Superior temporal gyrus (tissue), 1 donor: Measurements from ENCODE around the gene CBARP.

ENCODE experiments used
- DNase-seq: peaks from one replicate; pipeline ENCODE4 v3.0.0-alpha.2; 2016; ENCODE audit errors: extremely low spot score

CBARP gene

DNA sequence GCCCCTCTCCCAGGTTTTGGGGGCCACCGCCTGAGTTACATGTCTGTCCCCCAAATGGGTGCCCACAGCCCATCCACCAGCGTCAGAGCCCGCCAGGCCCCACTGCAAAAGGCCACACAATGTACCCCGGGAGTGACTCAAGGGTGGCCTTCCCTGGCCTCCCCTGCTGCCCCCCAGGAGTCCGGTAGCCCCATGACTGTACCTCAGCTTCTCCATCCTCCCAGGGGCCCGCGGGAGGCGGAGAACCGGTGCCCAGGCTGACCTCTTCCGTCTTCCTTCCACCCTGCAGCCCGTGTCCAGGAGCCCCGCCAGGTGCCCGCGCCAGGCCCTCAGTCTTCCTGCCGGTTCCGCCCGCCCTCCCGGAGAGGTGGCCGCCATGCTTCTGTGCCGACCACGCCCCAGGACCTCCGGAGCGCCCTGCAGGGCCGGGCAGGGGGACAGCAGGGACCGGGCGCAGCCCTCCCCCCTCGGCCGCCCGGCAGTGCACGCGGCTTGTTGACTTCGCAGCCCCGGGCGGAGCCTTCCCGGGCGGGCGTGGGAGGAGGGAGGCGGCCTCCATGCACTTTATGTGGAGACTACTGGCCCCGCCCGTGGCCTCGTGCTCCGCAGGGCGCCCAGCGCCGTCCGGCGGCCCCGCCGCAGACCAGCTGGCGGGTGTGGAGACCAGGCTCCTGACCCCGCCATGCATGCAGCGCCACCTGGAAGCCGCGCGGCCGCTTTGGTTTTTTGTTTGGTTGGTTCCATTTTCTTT, 10.3 kb downstream of the CBARP start:
- no peak for DNase-seq

DNA sequence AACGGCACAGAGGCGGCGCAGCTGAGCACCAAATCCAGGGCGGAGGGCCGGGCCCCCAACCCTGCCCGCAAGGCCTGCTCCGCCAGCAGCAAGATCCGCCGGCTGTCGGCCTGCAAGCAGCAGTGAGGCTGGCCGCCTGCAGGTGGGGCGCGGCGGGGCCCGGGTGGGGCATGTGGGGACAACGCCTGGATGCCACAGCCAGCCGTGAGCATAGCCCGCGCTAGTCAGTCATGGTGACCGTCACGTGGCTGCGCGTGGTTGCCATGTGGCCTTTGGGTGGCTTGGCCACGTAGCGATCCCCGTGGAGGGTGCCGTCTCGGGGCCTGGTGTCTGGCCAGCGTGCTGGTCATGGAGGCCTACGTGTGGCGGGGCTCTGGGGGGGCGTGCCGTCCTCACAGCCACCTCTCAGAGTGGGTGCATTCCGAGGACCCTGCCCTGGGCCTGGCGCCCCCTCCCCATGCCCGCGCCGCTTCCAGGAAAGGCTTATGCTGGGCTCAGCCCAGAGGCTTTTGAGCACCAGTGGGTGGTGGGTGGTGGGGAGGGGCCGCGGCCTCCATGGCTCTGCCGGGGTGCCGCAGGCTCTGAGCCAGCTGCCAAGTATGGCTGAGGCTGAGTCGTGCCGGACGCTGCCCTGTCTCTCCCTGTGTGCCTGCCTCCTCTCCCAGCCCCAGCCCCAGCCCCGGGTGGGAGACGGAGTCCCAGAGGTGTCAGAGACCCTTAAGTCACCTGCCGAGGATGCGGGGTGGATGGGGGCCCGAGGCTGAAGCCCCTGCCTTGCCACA, 11.1 kb downstream of the CBARP start:
- DNase-seq = no peak

DNA sequence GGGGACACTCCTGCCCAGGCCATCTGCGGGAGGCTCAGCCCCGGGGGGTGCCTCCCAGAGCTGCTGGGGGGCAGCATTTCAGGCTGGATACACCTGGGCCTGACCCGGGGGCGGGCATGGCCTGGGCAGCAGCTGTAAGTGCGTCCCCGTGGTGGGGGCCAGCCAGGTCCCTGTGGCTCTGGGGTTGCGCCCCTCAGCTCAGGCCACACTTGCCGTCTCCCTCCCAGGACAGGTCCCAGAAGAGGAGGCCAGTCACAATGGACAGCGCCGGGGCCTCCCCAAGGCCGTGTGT, 11.6 kb downstream of the CBARP start:
- no peak for DNase-seq

DNA sequence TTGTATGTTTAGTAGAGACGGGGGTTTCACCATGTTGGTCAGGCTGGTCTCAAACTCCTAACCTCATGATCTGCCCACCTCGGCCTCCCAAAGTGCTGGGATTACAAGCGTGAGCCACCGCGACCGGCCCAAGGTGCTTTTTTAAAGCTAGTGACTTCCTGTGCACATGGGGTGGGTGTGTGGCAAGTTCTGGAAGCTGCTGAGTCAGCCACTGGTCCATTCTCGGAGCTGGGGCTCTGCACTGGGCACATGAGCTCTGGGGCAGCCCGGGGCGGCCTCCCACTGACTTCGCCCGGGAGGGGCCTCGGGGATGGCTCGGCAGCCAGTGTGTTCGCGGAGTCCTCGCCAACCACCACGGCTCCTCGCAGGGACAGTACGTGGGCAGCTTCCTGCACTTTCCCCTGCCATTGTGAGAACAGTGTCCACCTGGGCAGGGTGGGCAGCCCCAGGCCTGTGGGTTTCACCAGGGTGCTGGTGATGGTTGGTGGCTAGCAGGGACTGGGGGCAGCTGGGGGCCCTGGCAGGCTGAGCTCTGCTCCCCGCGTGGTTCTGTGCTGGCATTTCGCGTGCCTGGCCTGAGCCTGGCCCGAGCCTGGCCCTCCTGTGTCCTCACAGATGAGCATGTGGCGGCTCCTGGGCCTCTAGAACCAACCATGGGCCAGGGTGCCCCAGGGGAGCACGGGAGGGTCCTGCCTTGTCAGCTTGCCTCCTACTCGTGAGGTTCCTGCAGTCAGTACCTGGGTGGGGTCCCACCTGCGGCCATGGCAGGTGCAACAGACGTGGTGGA, 12.2 kb downstream of the CBARP start:
- no peak for DNase-seq

DNA sequence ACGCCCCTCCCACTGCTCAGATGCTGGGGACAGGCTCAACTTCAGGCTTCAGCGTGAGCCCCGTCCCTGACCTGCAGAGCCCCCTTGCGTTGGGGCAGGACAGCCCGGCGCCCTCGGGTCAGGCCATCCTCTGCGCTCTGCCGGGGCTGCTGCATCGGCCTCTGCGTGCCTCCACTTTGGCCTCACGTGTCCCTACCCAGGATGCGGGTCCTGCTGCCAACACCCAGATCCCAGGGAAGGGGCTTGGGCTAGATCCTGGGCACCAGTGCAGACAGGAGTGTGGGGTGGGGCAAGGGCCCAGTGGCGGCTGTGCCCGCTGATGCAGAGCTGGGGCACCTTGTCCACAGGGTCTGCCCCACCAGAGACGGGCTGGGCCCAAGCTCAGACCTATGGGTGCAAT, 13.0 kb downstream of the CBARP start:
- DNase-seq = no peak

DNA sequence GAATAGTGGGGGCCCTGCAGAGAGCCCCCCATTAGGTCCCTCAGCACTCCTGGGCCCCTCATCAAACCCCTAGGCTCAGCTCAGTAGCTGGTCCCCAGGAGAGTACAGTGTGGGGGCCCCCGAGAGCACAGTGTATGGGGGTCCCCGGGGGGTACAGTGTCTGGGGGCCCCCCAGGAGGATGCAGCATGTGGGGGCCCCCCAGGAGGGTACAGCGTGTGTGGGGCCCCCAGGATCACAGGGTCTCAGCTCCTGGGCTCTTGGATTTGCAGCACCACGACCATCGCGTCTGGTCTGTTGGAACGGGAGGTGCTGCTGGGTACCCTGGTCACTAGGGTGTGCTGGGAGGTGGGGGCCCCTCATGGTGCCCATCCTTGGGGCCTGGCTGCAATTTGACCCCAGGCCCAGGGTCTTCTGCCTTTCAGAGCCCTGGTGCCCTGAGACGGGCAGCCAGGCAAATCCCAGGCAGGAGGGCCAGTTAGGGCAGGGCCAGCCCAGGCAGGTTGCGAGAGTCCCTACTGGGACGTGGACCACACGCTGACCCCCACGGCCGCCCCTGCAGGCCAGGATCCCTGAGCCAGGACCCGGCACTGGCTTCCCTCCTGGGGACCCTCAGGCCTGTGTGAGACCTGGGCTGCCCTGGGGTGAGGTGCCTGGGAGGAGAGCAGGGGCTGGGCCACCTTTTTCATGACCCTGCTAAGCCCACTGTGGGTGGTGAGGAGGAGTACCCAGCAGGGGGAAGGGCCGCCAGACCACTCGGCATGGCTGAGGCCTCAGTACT, 13.6 kb downstream of the CBARP start:
- DNase-seq = no peak

DNA sequence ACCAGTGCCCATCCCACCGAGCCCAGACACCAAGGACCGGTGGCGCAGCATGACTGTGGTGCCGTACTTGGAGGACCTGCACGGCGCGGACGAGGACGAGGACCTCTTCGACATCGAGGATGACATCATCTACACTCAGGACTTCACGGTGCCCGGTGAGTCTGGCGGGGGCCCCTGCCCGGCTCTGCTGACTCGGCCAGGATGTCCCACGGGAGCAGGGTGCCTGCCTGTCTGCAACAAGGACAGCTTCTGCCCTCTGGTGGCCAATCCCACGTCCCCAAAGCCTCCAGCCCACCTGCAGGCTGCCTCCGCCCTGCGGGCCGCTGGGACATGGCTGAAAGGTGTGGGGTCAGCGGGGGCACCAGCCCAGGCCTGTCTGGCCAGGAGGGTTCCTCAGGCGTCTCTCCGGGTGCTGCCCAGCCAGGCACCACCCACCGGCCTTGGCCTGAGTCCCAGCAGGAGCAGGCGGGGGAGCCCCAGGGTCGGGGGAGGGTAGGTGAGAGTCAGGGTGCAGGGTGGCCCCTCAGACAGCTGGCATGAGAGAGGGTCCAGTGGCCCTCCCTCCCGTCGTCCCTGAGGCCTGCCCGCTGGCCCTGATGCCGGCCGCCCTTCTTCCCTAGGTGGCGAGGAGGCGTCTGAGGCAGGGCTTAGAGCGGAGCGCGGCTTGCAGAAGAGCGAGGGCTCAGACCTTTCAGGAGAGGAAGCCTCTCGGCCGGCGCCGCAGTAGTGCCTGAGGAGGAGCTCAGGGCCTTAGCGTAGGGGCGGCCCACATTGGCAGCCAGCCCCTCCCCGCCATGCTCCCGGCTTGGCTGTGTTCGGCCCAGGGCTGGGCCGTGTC, 14.6 kb downstream of the CBARP start:
- no peak for DNase-seq

DNA sequence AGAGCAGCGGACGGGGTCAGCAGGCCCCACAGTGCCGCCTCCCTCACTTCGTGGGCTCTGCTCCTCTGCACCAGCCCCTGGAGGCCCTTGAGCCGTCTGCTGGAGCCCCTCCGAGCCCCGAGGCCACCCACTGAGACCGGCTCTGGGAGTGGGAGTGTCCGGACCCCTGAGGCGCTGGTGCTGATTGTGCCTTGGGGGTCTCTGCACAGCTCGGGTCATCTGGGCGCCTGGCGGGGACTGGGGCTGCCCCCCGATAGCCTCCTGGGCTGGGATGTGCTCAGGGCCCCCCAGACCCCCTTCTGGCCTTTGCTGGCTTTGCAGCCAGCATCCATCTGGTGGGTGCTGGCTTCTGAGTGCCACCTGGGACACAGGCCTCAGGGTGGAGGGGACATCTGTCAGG, 15.4 kb downstream of the CBARP start:
- DNase-seq = no peak

DNA sequence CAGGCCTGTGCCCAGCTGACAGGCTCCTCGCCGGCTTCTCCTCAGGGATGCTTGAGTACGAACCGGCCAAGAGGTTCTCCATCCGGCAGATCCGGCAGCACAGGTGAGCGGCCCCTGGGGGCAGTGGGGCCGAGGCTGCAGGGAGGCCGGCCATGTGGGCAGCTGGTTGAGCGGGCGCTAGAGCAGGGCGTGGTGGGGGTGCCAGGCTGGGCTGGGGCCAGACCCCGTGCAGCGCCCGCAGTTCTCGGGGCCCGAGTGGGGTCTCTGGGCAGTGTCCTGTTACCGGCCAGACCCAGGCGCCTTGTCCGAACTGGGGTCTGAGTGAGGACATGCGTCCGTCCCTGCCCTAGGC, 15.9 kb downstream of the CBARP start:
- DNase-seq = no peak

DNA sequence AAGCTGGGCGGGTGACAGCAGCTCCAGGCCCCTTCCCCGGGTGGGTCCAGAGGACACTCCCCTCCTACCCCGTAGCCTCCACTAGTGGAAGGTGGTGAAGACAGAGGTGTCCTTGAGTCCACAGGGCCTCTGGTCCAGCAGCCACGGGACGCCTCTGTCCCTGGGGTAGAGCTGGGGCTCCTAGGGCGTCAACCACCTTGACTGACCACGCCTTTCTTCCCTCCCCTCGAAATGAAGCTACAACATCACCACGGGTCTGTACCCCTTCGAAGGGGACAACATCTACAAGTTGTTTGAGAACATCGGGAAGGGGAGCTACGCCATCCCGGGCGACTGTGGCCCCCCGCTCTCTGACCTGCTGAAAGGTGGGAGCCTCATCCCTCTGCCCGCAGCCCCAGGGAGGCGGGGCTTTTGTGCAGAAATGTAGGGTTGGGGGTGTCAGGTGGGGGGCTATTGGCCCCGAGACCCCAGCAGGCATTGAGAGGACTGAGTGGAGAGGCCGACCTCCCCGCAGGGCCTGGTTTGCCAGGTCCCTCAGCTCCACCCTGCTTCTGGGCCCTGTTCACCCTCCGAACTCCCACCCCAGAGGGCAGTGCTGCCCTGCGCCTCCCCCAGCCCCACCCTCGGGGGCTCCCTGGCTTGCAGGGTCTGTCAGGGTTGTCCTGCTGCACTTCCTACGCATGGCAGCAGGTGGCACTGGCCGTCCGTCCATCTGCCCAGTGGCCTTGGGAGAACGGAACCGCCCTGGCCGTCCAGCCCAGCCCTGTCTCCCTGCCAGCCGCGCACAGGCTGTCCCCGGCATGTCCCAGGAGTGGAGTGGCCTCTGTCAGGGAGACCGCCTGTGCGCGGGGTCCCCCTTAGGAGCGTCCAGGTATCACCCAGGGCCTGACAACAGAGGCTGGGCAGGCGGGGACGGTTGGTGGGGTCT, 16.6 kb downstream of the CBARP start:
- DNase-seq = peak; percentile 68

DNA sequence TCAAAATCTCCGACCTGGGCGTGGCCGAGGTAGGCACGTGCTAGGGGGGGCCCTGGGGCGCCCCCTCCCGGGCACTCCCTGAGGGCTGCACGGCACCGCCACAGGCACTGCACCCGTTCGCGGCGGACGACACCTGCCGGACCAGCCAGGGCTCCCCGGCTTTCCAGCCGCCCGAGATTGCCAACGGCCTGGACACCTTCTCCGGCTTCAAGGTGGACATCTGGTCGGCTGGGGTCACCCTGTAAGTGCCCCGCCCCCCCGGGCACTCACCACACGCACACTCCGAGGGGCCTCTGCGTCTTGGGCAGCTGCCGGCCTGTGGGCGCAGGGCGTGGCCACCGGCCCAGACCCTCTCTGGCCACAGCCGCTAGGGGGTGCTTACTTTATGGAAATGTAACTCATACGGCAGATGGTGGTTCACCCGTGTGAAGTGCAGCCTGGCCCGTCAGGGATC, 17.3 kb downstream of the CBARP start:
- DNase-seq = no peak

DNA sequence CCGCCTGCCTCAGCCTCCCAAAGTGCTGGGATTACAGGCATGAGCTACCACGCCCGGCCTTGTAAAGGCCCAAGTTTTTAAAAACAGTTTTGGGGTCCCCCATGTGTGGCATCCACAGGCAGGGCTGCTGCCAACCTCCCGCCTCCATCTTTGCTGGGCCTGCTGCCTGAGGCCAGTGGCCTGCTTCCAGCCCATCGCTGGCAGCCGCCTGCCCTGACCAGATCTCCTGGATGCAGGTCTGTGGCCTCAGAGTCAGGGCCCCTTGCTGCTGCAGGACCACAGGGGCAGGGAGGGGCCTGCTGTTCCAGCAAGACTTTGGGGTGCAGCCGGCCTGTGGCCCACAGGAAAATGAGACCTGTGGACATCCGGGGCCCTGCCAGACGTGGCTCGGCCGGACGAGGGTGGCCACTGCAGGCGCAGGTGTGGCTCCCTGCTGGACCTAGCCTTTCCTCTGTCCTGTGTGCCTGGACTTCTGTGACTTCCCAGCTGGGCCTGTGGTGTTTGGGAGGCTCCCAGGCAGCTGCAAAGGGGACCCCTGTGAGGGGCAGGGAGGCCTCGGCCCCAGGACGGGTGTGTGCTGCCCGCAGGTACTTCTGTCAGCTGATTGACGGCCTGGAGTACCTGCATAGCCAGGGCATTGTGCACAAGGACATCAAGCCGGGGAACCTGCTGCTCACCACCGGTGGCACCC, 17.9 kb downstream of the CBARP start:
- DNase-seq = no peak

DNA sequence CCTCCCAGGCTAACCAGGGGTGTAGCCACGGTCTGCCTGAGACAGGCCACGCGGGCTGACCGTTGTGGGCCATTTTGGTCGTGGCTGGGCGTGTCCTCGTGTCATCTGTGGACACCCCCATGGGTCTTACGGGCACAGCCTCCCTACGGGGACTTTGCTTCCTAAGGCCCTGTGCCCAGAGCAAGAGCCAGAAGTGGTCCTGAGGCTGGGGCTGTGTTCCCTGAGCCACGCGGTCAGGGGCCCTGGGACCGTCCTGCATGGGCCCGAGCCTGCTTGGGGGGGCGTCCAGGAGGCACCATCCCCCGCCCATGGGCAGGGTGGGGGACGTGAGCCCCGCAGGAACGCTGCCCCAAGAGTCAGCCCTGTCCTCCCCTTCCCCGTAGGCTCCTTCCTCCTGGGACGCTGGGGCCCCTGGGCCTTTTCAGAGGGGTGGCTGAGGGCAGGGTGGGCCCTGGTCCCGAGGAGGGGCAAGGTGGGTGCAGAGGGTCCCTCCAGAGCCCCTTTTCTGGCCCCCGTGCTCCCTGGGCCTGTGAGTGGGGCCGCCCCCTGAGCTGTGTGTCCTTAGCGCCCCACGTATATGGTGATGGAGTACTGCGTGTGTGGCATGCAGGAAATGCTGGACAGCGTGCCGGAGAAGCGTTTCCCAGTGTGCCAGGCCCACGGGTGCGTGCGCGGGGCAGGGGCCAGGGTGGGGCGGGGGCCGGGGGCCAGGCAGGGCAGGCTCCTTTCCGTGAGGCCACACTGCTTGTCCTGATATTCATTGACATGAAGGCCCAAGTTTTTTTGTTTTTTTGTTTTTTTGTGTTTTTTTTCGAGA, 18.8 kb downstream of the CBARP start:
- no peak for DNase-seq

DNA sequence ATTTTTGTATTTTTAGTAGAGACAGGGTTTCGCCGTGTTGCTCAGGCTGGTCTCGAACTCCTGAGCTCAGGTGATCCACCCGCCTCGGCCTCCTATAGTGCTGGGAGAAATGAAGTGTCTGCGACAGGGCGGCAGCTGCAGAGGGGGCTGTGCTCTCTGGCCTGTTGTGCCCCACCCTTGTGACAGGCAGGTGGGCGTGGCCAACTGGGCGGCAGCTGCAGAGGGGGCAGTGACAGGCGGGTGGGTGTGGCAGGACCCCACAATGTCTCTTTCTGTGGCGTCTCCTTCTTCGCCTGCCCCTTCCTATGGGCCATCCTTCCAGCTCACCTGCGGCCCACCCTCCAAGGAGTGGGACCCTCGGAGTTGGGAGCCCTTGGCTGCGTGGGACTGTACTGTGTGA, 20.4 kb downstream of the CBARP start:
- no peak for DNase-seq

DNA sequence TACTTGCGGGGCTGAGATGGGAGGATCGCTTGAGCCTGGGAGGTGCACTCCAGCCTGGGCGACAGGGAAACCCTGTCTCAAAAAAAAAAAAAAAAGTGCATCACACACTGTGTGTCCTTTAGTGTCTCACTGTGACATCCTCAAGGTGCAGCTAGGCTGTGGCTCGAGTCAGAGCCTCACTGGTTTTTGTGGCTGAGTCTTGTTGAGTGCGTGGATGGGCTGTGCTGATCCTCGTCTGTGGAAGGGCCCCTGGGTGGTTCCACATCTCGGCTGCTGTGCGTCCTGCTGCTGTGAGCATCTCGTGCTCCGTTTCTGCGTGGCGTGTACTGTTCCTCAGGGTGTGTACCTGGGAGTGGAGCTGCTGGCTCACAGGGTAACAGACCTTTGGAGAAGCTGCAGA, 21.0 kb downstream of the CBARP start:
- no peak for DNase-seq

DNA sequence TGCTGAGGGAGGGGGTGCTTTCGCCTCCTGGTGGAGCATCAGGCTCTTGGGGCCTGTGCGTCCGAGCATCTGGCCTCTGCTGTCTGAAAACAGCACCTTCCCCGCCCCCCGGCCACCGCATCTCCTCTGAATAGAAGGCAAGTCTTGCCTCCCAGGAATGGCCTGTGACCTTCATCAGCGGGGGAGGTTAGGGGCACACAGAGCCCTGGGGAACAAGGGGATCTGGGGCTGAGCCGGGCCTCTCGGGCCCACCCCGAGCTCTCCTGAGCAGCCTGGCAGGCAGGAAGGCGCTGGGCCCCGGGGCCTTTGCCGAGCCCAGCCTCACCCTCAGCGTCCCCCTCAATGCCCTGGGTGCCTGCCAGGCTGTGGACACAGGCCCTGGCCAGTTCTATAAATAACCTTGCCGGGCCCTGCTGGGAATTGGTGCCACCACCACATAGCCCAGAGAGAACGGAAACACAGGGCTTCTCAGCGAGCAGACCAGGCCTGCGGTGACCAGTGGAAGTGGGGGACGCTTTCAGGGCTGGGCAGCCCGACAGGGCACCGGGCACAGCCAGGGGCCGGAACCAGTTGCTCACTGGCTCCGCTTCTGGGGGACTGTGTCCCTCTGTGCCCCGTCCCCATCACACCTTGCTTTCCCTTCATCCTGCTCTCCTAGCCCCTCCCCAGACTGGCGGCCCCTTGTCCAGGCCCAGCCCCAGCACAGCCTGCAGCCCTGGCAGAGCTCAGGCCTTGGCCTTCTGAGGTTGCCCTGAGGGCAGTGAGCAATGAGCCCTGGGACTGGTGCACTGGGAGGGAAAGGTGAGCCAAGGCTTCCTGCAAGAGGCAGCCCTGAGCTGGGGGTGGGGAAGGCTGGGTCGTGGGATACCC, 22.7 kb downstream of the CBARP start:
- peak; percentile 52 for DNase-seq

DNA sequence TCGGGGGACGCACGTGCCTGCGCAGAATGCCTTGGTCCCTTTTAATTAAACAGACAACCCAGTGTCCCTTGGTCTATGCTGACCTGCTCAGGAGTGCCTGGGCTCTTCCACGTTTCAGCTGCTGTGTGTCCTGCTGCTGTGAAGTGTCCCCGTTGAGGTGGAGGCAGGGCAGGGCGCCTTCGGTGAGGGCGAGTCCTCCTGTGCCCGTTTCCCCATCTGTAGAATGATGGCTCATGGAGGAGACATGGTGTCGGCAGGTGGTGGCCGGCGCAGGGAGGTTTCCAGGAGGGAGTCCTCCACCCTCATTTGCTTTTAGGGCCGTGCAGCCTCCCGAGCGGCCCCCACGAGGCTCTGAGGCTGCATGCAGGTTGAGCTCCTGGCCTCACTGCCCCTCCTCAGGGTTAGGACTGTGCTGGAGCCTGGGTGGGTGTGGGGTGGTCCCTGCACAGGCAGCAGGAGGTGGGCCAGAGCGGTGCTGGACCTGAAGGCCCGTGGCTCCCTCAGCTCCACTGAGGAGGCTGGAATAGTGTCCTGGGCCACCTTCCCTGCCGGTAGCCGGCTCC, 23.4 kb downstream of the CBARP start:
- no peak for DNase-seq
